Measurements from ENCODE around the gene PSMB5.
"Not testable (repeated sequence)": the region's sequence is repeated elsewhere in the genome, so short reads cannot be mapped to it uniquely, and the experiment has no call there.

The PSMB5 gene

GRCh38 chr14:23020143-23021128 lies 14.3 kb downstream of the PSMB5 start:
- TF ChIP-seq CTCF (IDR thresholded peaks at IDR 0.05; ENCODE audit: low read depth, low read length) = no peak
- Histone ChIP-seq H3K4me3 (ENCODE audit: low read depth, low read length) (no peak overlapping the region), H3K27me3 (ENCODE audit: insufficient read depth, low read depth, severe bottlenecking) (no peaks in the 10 kb centered on the region), H3K9me3 (ENCODE audit: severe bottlenecking) (no peaks in the 10 kb centered on the region), H3K36me3 (peaks cover under 1% of the 10 kb centered on the region), H3K27ac (peak overlapping the region; percentile 66)
- no peak for DNase-seq

GRCh38 chr14:23018107-23018506 lies 16.6 kb downstream of the PSMB5 start:
- Histone ChIP-seq H3K27me3 (ENCODE audit: insufficient read depth, low read depth, severe bottlenecking) (no peaks in the 10 kb centered on the region), H3K27ac (no peak overlapping the region), H3K9me3 (ENCODE audit: severe bottlenecking) (no peaks in the 10 kb centered on the region), H3K4me3 (ENCODE audit: low read depth, low read length) (no peak overlapping the region), H3K36me3 (no peaks in the 10 kb centered on the region)
- TF ChIP-seq CTCF (IDR thresholded peaks at IDR 0.05; ENCODE audit: low read depth, low read length) = no peak
- no peak for DNase-seq

GRCh38 chr14:23017091-23017490 lies 17.6 kb downstream of the PSMB5 start:
- no peak overlapping the region for H3K4me3 ChIP-seq (ENCODE audit: low read depth, low read length)
- TF ChIP-seq CTCF (IDR thresholded peaks at IDR 0.05; ENCODE audit: low read depth, low read length) = no peak
- no peaks in the 10 kb centered on the region for H3K27me3 ChIP-seq (ENCODE audit: insufficient read depth, low read depth, severe bottlenecking)
- no peaks in the 10 kb centered on the region for H3K9me3 ChIP-seq (ENCODE audit: severe bottlenecking)
- DNase-seq = no peak
- H3K27ac ChIP-seq = no peak overlapping the region
- H3K36me3 ChIP-seq = no peaks in the 10 kb centered on the region

DNA sequence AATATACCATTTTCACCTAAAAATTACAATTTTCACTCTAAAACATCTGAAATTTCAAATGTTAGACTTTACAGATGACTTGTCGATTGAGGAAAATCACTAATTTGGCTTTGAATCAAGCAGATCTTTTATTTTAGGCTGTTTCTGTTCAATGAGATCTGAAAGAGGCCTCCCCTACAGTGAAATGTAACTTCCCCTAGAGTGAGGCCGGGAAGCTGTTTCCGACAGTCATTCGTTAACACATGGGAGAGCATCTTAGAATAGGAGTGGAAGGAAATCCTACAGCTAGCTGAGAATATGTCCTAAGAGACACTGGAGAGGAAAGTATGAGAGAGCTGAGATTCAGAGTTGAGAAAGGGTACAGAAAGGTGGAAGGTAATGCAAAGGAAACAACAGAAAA lies 19.1 kb downstream of the PSMB5 start:
- H3K9me3 ChIP-seq (ENCODE audit: severe bottlenecking) = no peaks in the 10 kb centered on the region
- no peak overlapping the region for H3K4me3 ChIP-seq (ENCODE audit: low read depth, low read length)
- no peak for DNase-seq
- no peaks in the 10 kb centered on the region for H3K27me3 ChIP-seq (ENCODE audit: insufficient read depth, low read depth, severe bottlenecking)
- H3K27ac ChIP-seq = no peak overlapping the region
- H3K36me3 ChIP-seq = no peaks in the 10 kb centered on the region
- TF ChIP-seq CTCF (IDR thresholded peaks at IDR 0.05; ENCODE audit: low read depth, low read length) = no peak

- not testable (repeated sequence) for H3K4me3 ChIP-seq (ENCODE audit: low read depth, low read length); H3K27ac ChIP-seq; DNase-seq; H3K36me3 ChIP-seq; H3K9me3 ChIP-seq (ENCODE audit: severe bottlenecking); H3K27me3 ChIP-seq (ENCODE audit: insufficient read depth, low read depth, severe bottlenecking)
These were observed 21.0 kb downstream of the PSMB5 start for GRCh38 chr14:23013749-23014054.

GRCh38 chr14:23013054-23013748 lies 21.5 kb downstream of the PSMB5 start:
- H3K4me3 ChIP-seq (ENCODE audit: low read depth, low read length) = no peak overlapping the region

More at GRCh38 chr14:23013054-23013748, 21.5 kb downstream of the PSMB5 start:
- no peak for TF ChIP-seq CTCF (IDR thresholded peaks at IDR 0.05; ENCODE audit: low read depth, low read length)
- Histone ChIP-seq H3K36me3 (no peaks in the 10 kb centered on the region), H3K9me3 (ENCODE audit: severe bottlenecking) (no peaks in the 10 kb centered on the region), H3K27ac (no peak overlapping the region), H3K27me3 (ENCODE audit: insufficient read depth, low read depth, severe bottlenecking) (no peaks in the 10 kb centered on the region)
- DNase-seq = no peak
